ENCODE data around the gene KRT71. TPM values are rescaled to one million over a fixed set of nuclear protein-coding genes. Genes with fewer than 3 reads are reported as not detected.
A peak's percentile ranks its signal among the peaks of the same experiment; 100 is the strongest.

KRT71 gene
- total RNA-seq, 1 donor from 2014 or later = not detected

GRCh38 chr12:52519387-52519703 is 33.6 kb downstream of the KRT71 start:
- TF ChIP-seq CTCF (IDR thresholded peaks at IDR 0.05; ENCODE audit: insufficient read depth, low read length, severe bottlenecking) = no peak
- Histone ChIP-seq H3K27me3 (ENCODE audit: control insufficient read depth, insufficient read depth, low read length) (no peaks in the 10 kb centered on the region), H3K36me3 (ENCODE audit: control insufficient read depth, insufficient read depth, low read length) (peaks cover 26% of the 10 kb centered on the region), H3K4me3 (ENCODE audit: low read depth, low read length) (peak overlapping the region; percentile 56)
- no peak for FAIRE-seq
- DNase-seq (ENCODE audit: low read depth) = no peak

- FAIRE-seq = peak; percentile 70
- TF ChIP-seq CTCF (IDR thresholded peaks at IDR 0.05; ENCODE audit: insufficient read depth, low read length, severe bottlenecking) = no peak
- Histone ChIP-seq H3K36me3 (ENCODE audit: control insufficient read depth, insufficient read depth, low read length) (peaks cover 26% of the 10 kb centered on the region), H3K4me3 (ENCODE audit: low read depth, low read length) (peak overlapping the region; percentile 56), H3K27me3 (ENCODE audit: control insufficient read depth, insufficient read depth, low read length) (no peaks in the 10 kb centered on the region)
- no peak for DNase-seq (ENCODE audit: low read depth)
These were observed 34.2 kb downstream of the KRT71 start for GRCh38 chr12:52518574-52519386.

DNA sequence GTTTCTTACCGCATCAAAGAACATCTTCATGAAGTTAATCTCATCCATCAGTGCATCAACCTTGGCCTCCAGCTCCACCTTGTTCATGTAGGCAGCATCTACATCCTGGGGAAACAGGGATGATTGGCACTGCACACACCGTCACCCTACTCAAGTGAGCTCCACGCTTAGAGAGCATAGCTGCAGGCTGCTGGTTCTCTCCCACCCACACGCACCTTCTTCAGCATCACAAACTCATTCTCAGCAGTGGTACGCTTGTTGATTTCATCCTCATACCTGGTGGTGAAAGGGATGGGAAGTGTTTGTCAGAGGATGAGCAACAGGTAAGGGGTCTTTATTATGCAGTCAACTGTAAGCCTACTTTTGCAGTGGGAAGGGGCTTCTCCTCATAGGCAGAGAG is 35.1 kb downstream of the KRT71 start:
- peak; percentile 63 for DNase-seq (ENCODE audit: low read depth)
- H3K36me3 ChIP-seq (ENCODE audit: control insufficient read depth, insufficient read depth, low read length) = peaks cover 26% of the 10 kb centered on the region
- peak; percentile 43 for FAIRE-seq
- no peak for TF ChIP-seq CTCF (IDR thresholded peaks at IDR 0.05; ENCODE audit: insufficient read depth, low read length, severe bottlenecking)
- no peaks in the 10 kb centered on the region for H3K27me3 ChIP-seq (ENCODE audit: control insufficient read depth, insufficient read depth, low read length)
- peak overlapping the region; percentile 56 for H3K4me3 ChIP-seq (ENCODE audit: low read depth, low read length)

DNA sequence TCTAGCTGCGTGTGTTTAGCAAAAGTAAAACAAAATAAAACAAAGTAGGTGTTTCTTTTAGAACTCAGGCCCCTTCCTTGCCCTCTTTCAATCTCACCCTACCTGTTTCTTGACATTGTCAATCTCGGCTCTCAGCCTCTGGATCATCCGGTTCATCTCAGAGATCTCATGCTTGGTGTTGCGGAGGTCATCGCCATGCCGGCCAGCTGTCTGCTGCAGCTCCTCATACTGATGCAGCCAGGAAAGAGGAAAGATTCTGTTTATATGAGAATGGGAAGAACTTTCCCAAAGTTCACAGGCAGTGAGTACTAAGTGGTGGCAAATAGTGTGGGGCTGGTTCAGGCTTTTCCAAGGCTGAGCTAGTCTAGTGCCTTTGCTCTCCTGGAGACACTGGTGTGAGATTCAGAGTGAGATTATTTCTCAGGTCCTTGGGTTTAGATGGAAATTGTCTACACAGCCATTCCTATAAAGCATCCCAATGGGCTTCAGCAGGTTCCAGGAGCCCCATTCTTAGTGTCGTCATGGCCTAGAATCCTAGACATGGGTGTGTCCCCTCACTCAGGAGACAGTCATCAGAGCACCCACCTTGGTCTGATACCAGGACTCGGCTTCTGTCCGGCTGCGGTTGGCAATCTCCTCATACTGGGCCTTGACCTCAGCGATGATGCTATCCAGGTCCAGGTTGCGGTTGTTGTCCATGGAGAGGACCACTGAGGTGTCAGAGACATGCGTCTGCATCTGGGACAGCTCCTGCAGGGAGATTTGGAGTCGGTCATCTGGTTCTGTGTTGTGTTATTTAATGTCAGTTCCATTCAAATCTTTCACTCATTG is 35.7 kb downstream of the KRT71 start:
- FAIRE-seq (peak; percentile 50), DNase-seq (ENCODE audit: low read depth) (peak; percentile 51)
- TF ChIP-seq CTCF (IDR thresholded peaks at IDR 0.05; ENCODE audit: insufficient read depth, low read length, severe bottlenecking) = no peak
- Histone ChIP-seq H3K36me3 (ENCODE audit: control insufficient read depth, insufficient read depth, low read length) (peaks cover 26% of the 10 kb centered on the region), H3K27me3 (ENCODE audit: control insufficient read depth, insufficient read depth, low read length) (no peaks in the 10 kb centered on the region), H3K4me3 (ENCODE audit: low read depth, low read length) (peak overlapping the region; percentile 1)

- H3K4me3 ChIP-seq (ENCODE audit: low read depth, low read length) = no peak overlapping the region
- H3K36me3 ChIP-seq (ENCODE audit: control insufficient read depth, insufficient read depth, low read length) = peaks cover 26% of the 10 kb centered on the region
- FAIRE-seq (peak; percentile 96), DNase-seq (ENCODE audit: low read depth) (peak; percentile 89)
- H3K27me3 ChIP-seq (ENCODE audit: control insufficient read depth, insufficient read depth, low read length) = no peaks in the 10 kb centered on the region
- no peak for TF ChIP-seq CTCF (IDR thresholded peaks at IDR 0.05; ENCODE audit: insufficient read depth, low read length, severe bottlenecking)
These were observed 36.8 kb downstream of the KRT71 start for GRCh38 chr12:52515927-52516831.

Measured in bronchial epithelial cell (primary cell).